ENCODE results near the gene PSMD10.
A peak's percentile ranks its signal among the peaks of the same experiment; 100 is the strongest.

PSMD10 gene

DNA sequence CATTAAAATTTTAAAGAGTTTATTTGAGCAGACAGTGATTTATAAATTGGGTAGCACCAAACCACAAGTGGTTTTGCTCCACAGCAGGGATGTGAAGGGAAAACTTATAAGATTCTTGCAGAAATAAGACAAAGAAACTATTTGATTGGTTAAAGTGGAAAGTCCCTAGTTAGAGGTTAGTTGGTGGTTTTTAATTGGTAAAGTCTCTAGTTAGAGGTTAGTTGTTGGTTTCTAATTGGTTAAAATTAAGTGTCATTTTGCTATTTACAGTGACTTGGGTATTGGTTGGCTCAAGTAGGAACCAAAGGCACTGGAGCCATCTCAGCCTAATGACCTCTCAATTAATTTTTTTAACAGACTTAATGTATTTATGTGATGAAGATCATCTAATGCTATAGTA, 23.2 kb upstream of the PSMD10 start:
- FAIRE-seq (no peak), DNase-seq (ENCODE audit: insufficient read length, low spot score) (no peak)
- TF ChIP-seq, protein P1, sequence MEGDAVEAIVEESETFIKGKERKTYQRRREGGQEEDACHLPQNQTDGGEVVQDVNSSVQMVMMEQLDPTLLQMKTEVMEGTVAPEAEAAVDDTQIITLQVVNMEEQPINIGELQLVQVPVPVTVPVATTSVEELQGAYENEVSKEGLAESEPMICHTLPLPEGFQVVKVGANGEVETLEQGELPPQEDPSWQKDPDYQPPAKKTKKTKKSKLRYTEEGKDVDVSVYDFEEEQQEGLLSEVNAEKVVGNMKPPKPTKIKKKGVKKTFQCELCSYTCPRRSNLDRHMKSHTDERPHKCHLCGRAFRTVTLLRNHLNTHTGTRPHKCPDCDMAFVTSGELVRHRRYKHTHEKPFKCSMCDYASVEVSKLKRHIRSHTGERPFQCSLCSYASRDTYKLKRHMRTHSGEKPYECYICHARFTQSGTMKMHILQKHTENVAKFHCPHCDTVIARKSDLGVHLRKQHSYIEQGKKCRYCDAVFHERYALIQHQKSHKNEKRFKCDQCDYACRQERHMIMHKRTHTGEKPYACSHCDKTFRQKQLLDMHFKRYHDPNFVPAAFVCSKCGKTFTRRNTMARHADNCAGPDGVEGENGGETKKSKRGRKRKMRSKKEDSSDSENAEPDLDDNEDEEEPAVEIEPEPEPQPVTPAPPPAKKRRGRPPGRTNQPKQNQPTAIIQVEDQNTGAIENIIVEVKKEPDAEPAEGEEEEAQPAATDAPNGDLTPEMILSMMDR (IDR thresholded peaks at IDR 0.05; ENCODE audit: insufficient read depth, missing control alignments), result no peak

DNA sequence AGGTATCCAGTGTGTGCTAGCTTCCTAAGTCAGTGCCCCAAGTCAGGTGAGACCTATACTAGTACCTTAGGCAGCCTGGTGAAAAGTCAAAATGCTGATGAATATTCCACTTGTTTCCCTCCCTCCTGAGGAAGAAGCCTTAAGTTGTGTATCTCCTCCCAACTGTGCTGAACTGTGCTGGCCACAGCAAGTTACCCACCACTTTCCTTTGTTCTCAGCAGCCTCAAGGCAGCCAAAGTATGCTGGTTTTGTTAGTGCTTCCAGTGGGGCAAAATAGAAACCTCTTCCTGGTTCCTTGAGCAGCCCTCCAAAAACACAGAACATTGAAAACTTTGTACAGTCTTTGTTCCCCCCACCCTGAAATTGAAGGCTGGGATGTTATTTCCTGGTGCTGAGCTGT, 14.1 kb upstream of the PSMD10 start:
- FAIRE-seq (no peak), DNase-seq (ENCODE audit: insufficient read length, low spot score) (no peak)
- TF ChIP-seq, protein P1 (IDR thresholded peaks at IDR 0.05; ENCODE audit: insufficient read depth, missing control alignments), result no peak

- FAIRE-seq (peak; percentile 46), DNase-seq (ENCODE audit: insufficient read length, low spot score) (no peak)
- TF ChIP-seq, protein P1 (IDR thresholded peaks at IDR 0.05; ENCODE audit: insufficient read depth, missing control alignments), result no peak
Measured at GRCh38 chrX:108097380-108097779, 6.0 kb upstream of the PSMD10 start.

GRCh38 chrX:108091878-108092291, 543 bp upstream of the PSMD10 start:
- FAIRE-seq, result no peak

GRCh38 chrX:108090491-108091263, 665 bp downstream of the PSMD10 start:
- no peak for DNase-seq (ENCODE audit: insufficient read length, low spot score)
- no peak for FAIRE-seq
- TF ChIP-seq, protein P1 (IDR thresholded peaks at IDR 0.05; ENCODE audit: insufficient read depth, missing control alignments), result no peak

More at GRCh38 chrX:108091878-108092291, 543 bp upstream of the PSMD10 start:
- DNase-seq (ENCODE audit: insufficient read length, low spot score), result no peak
- TF ChIP-seq, protein P1 (IDR thresholded peaks at IDR 0.05; ENCODE audit: insufficient read depth, missing control alignments), result no peak

GRCh38 chrX:108088511-108088910, 2.8 kb downstream of the PSMD10 start:
- TF ChIP-seq, protein P1 (IDR thresholded peaks at IDR 0.05; ENCODE audit: insufficient read depth, missing control alignments), result no peak
- DNase-seq (ENCODE audit: insufficient read length, low spot score), result no peak
- FAIRE-seq, result peak; percentile 61

- no peak for DNase-seq (ENCODE audit: insufficient read length, low spot score)
- TF ChIP-seq, protein P1 (IDR thresholded peaks at IDR 0.05; ENCODE audit: insufficient read depth, missing control alignments), result no peak
- no peak for FAIRE-seq
Measured at GRCh38 chrX:108087792-108088191, 3.5 kb downstream of the PSMD10 start.
